GM10266 (cell line): Measurements from ENCODE around the gene MAPRE2.

Experiments
- DNase-seq: peaks from one replicate; pipeline ENCODE4 v3.0.0; 2012; ENCODE audit errors: extremely low spot score
- TF ChIP-seq, protein P1 (sequence below): IDR thresholded peaks from 2 replicates; pipeline ENCODE4 v1.5.1; 2012; ENCODE audit warnings: mild to moderate bottlenecking, low read depth; ENCODE audit not compliant: control insufficient read depth, insufficient read depth; ENCODE audit errors: missing control alignments

MAPRE2 gene

GRCh38 chr18:35074581-35074980 lies 33.4 kb downstream of the MAPRE2 start:
- TF ChIP-seq, protein P1, sequence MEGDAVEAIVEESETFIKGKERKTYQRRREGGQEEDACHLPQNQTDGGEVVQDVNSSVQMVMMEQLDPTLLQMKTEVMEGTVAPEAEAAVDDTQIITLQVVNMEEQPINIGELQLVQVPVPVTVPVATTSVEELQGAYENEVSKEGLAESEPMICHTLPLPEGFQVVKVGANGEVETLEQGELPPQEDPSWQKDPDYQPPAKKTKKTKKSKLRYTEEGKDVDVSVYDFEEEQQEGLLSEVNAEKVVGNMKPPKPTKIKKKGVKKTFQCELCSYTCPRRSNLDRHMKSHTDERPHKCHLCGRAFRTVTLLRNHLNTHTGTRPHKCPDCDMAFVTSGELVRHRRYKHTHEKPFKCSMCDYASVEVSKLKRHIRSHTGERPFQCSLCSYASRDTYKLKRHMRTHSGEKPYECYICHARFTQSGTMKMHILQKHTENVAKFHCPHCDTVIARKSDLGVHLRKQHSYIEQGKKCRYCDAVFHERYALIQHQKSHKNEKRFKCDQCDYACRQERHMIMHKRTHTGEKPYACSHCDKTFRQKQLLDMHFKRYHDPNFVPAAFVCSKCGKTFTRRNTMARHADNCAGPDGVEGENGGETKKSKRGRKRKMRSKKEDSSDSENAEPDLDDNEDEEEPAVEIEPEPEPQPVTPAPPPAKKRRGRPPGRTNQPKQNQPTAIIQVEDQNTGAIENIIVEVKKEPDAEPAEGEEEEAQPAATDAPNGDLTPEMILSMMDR = no peak
- no peak for DNase-seq

GRCh38 chr18:35075132-35075531 lies 33.9 kb downstream of the MAPRE2 start:
- no peak for DNase-seq
- TF ChIP-seq, protein P1 = no peak

DNA sequence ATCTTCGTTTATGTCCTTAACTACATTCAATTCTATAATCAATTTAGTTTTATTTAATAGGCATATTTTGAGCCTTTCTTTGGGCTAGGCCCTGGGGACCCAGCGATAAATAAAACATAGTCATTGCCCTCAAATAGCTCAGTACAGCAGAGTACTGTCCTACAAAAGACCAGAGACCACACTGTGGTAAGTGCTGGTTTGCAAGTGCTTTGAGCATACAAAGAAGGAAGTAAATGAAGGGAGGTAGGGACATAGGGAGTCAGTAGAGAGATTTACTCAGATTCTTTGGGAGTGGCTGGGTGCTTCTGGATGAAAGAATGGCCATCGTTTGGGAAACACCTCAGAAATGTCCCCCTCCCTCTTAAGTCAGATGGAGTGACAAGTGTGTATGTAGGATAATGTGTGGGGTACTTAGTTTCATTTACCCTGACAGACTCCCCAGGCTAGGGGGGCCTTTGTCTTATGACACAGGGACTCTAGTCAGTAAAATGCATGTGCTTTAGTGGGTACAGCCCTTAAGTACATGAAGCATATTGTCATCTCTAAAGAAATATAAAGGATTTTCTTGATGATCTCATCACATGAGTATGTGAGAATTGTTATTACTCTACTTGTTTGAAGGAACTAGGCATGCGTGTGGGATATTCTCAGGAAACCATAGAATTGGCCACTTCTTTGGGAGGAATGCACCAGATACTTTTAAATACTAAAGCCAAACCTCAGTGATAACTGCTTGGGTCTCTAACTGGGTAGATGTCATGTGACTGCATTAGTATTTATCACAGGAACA lies 35.1 kb downstream of the MAPRE2 start:
- no peak for DNase-seq
- TF ChIP-seq, protein P1 = no peak

DNA sequence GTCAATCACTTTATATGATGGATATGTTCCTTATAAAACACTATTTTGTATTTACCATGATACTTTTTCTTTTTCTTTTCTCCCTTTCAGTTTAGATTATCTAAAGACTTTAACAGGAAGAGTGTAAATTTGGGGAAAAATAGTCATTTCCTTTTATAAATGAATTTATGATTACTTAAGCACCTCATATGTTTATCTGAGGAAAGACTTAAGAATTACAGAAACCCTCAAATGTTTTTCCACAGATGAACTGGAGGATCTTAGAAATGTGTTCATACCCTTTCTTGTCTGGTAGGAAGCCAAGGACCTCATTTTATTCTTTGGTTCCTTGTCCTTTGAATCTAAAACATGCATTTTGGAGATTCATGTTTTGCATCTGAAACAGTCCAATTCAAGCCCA lies 36.7 kb downstream of the MAPRE2 start:
- no peak for DNase-seq
- TF ChIP-seq, protein P1 = no peak

DNA sequence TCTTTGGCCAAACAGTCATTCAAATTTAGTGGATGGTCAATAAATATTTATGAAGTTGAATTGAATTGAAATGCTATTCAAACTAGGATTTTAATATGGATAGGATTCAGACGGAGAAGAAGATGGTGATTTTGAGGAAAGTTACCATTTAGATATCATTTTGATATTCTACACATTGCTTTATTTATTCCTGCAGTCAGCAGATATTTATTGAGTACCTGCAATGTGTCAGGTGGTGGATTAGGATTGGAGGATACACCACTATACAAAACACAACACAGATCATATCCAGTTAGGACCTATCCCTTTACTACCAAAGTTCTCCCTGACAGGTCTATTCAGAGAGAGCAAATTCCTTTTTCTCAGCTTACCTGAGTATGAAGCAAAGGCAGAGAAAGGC lies 38.8 kb downstream of the MAPRE2 start:
- no peak for DNase-seq
- TF ChIP-seq, protein P1 = no peak

- TF ChIP-seq, protein P1 = no peak
Measured at GRCh38 chr18:35083174-35083712, 42.0 kb downstream of the MAPRE2 start.

More at GRCh38 chr18:35083174-35083712, 42.0 kb downstream of the MAPRE2 start:
- DNase-seq = no peak
